Mucosa of descending colon (tissue), 3 donors: ENCODE results near the gene ELP5. TPM values are rescaled to one million over a fixed set of nuclear protein-coding genes. Genes with fewer than 3 reads are reported as not detected.
A peak's percentile ranks its signal among the peaks of the same experiment; 100 is the strongest.

Source experiments
- ATAC-seq: fragments of 200-7000 bp; cut with Tn5 transposase; one replicate; pipeline ENCODE4 v1.9.1; 2020; ENCODE audit warnings: mild to moderate bottlenecking, moderate library complexity
- DNase-seq, 3 donors: peaks; one replicate each; pipeline ENCODE4 v3.0.0-alpha.2; 2020
- H3K36me3 ChIP-seq: fragments of 200-600 bp; one replicate; pipeline ENCODE4 v1.8.0; 2021; ENCODE audit warnings: low read depth, mild to moderate bottlenecking
- H3K4me1 ChIP-seq: fragments of 200-600 bp; one replicate; pipeline ENCODE4 v1.8.0; 2021; ENCODE audit warnings: low read depth, mild to moderate bottlenecking
- H3K4me3 ChIP-seq: fragments of 200-600 bp; one replicate; pipeline ENCODE4 v1.8.0; 2021; ENCODE audit warnings: mild to moderate bottlenecking
- H3K9me3 ChIP-seq: fragments of 200-600 bp; one replicate; pipeline ENCODE4 v1.8.0; 2021; ENCODE audit warnings: mild to moderate bottlenecking
- CTCF ChIP-seq: fragments of 200-600 bp; IDR thresholded peaks from one replicate; pipeline ENCODE4 v1.8.0; 2022; ENCODE audit warnings: antibody characterized with exemption, mild to moderate bottlenecking
- intact Hi-C, 2 donors: fragments of 100-400 bp; cut with DNase I in 1 of 2; cut with micrococcal nuclease in 1 of 2; formaldehyde crosslinking; loops; one replicate each; pipeline versions ENCODE4 v1.11.0 to v1.11.1; 2022; cut with DNase I, micrococcal nuclease
- total RNA-seq, 3 donors: library from RNA; stranded (reverse); fragmentation: NEBNext Ultra II Directional in 2 of 3; extraction: Animal tissue kit (Norgen Biotek cat#: 25700) in 2 of 3; gene quantifications; one replicate each; pipeline versions ENCODE4 v1.2.1 to v1.2.4, GENCODE V29; 2021 to 2023
- donor health status: DM: no; HTN: no; CAD: no; lungs with moderate emphysema.
- donor health status: DM: no; HTN: no; CAD: no.
- donor health status: DM: no; HTN: yes; CAD: no.

ELP5 gene
- total RNA-seq, 3 donors from 2014 or later, result 34.9 to 45.6 (median 42.2) TPM

- ATAC-seq (peak; percentile 90), DNase-seq (peak; percentile 96 to 99 (median 98))
- TF ChIP-seq CTCF, result no peak
- peaks cover 27% of the 10 kb centered on the region for H3K4me1 ChIP-seq
- H3K9me3 ChIP-seq, result no peaks in the 10 kb centered on the region
- H3K36me3 ChIP-seq, result no peaks in the 10 kb centered on the region
- intact Hi-C loops, result no loop called here
- peak within 1 kb of the TSS; percentile 9 for H3K4me3 ChIP-seq
These were observed 29.3 kb downstream of the ELP5 start, which contains the start of gene SLC2A4 for GRCh38 chr17:7281074-7281952. TSS of gene SLC2A4 (plus strand) at chr17:7281718. CDS start at chr17:7281935, 217 bp downstream.

- Histone ChIP-seq H3K4me1 (peaks cover 27% of the 10 kb centered on the region), H3K9me3 (no peaks in the 10 kb centered on the region), H3K4me3 (no peak overlapping the region), H3K36me3 (no peaks in the 10 kb centered on the region)
- no peak for ATAC-seq
- no peak for TF ChIP-seq CTCF
- intact Hi-C loops, result no loop called here
- peak; percentile 54 to 71 (median 64) for DNase-seq
These were observed 30.1 kb downstream of the ELP5 start for GRCh38 chr17:7281953-7282751.

GRCh38 chr17:7282752-7283321 lies 30.8 kb downstream of the ELP5 start:
- Histone ChIP-seq H3K4me3 (no peak overlapping the region), H3K36me3 (no peaks in the 10 kb centered on the region), H3K9me3 (no peaks in the 10 kb centered on the region), H3K4me1 (peaks cover 27% of the 10 kb centered on the region)
- ATAC-seq (no peak), DNase-seq (no peak)
- no peak for TF ChIP-seq CTCF
- intact Hi-C loops, result no loop called here

GRCh38 chr17:7283471-7284216 lies 31.6 kb downstream of the ELP5 start:
- no peak for TF ChIP-seq CTCF
- Histone ChIP-seq H3K9me3 (no peaks in the 10 kb centered on the region), H3K4me1 (peaks cover 27% of the 10 kb centered on the region), H3K36me3 (no peaks in the 10 kb centered on the region), H3K4me3 (no peak overlapping the region)
- intact Hi-C loops, result no loop called here
- DNase-seq, result no peak
- ATAC-seq, result no peak

GRCh38 chr17:7284911-7285310 lies 32.9 kb downstream of the ELP5 start:
- H3K4me1 ChIP-seq, result peaks cover 25% of the 10 kb centered on the region
- intact Hi-C loops, result no loop called here
- no peak overlapping the region for H3K4me3 ChIP-seq
- no peak for TF ChIP-seq CTCF
- H3K36me3 ChIP-seq, result no peaks in the 10 kb centered on the region
- ATAC-seq (no peak), DNase-seq (no peak)
- no peaks in the 10 kb centered on the region for H3K9me3 ChIP-seq
